Osteoblast (primary cell): ENCODE results near the gene COA1. TPM values are rescaled to one million over a fixed set of nuclear protein-coding genes. Genes with fewer than 3 reads are reported as not detected.

Experiments
- DNase-seq: peaks from one replicate; pipeline ENCODE4 v3.0.0; 2011; ENCODE audit warnings: low spot score, mixed read lengths; ENCODE audit not compliant: insufficient read length; ENCODE audit errors: missing footprints
- H2AFZ ChIP-seq: 2 replicates; pipeline ENCODE4 v1.6.0; 2011; ENCODE audit warnings: mild to moderate bottlenecking, low read length
- H3K27ac ChIP-seq: 2 replicates; pipeline ENCODE4 v1.5.1; 2011; ENCODE audit warnings: mild to moderate bottlenecking, low read depth, low read length, moderate library complexity
- H3K27me3 ChIP-seq: 2 replicates; pipeline ENCODE4 v1.6.0; 2012; ENCODE audit warnings: mild to moderate bottlenecking, control low read depth, inconsistent platforms, low read length, moderate library complexity; ENCODE audit not compliant: insufficient read depth
- H3K36me3 ChIP-seq: 2 replicates; pipeline ENCODE4 v1.5.1; 2011; ENCODE audit warnings: mild to moderate bottlenecking, low read length, control low read depth, moderate library complexity; ENCODE audit not compliant: insufficient read depth
- H3K4me1 ChIP-seq: 2 replicates; pipeline ENCODE4 v1.5.1; 2011; ENCODE audit warnings: mild to moderate bottlenecking, low read length, control low read depth, moderate library complexity; ENCODE audit not compliant: insufficient read depth
- H3K4me2 ChIP-seq: 2 replicates; pipeline ENCODE4 v1.6.0; 2011; ENCODE audit warnings: mild to moderate bottlenecking, low read length; ENCODE audit not compliant: insufficient read depth
- H3K4me3 ChIP-seq: fragments of 200-600 bp; sonication (generic); 3 replicates; pipeline ENCODE4 v1.5.1; 2012; ENCODE audit warnings: mild to moderate bottlenecking, low read length, inconsistent platforms; ENCODE audit not compliant: insufficient read depth
- H3K79me2 ChIP-seq: 2 replicates; pipeline ENCODE4 v1.6.0; 2012; ENCODE audit warnings: mild to moderate bottlenecking, low read length, control low read depth, inconsistent platforms; ENCODE audit not compliant: insufficient read depth
- H3K9me3 ChIP-seq: 2 replicates; pipeline ENCODE4 v1.5.1; 2011; ENCODE audit warnings: low read depth, low read length, control low read depth
- H4K20me1 ChIP-seq: 2 replicates; pipeline ENCODE4 v1.6.0; 2012; ENCODE audit warnings: mild to moderate bottlenecking, low read length, control low read depth; ENCODE audit not compliant: insufficient read depth
- total RNA-seq: library from RNA; depleted of rRNA; stranded (reverse); fragments of >200 nt; gene quantifications from 2 replicates; pipeline ENCODE4 v1.2.3, GENCODE V29; 2012
- TF ChIP-seq, protein P1 (sequence below): IDR thresholded peaks from 2 replicates; pipeline ENCODE4 v1.5.1; 2011; ENCODE audit warnings: mild to moderate bottlenecking, low read depth, low read length, moderate library complexity; ENCODE audit errors: extremely low read depth

Gene COA1
- total RNA-seq, 1 donor = 34.0 TPM

DNA sequence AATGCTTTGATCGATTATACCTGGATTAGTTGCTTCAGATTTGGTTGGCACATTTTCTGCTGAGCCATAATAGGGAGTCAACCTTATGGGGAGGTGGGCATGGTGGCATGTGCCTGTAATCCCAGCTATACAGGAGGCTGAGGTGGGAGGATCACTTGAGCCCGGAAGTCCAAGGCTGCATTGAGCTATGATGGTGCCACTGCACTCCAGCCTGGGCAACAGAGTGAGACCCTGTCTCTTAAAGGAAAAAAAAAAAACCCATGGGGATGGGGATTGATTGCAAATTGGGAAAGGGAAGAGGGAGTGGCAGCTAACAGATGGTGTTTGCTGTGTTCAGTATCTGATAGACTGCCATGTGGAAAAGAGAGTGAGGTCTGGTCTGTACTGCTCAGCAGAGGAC, 135.3 kb downstream of the COA1 start:
- Histone ChIP-seq H3K9me3 (no peaks in the 10 kb centered on the region), H3K36me3 (peaks cover 32% of the 10 kb centered on the region), H3K4me1 (peaks cover 30% of the 10 kb centered on the region), H3K79me2 (peaks cover 98% of the 10 kb centered on the region), H2AFZ (no peak overlapping the region), H3K4me2 (no peak overlapping the region), H4K20me1 (peaks cover 67% of the 10 kb centered on the region), H3K27ac (peak overlapping the region; percentile 29), H3K4me3 (no peak overlapping the region), H3K27me3 (no peaks in the 10 kb centered on the region)
- TF ChIP-seq, protein P1, sequence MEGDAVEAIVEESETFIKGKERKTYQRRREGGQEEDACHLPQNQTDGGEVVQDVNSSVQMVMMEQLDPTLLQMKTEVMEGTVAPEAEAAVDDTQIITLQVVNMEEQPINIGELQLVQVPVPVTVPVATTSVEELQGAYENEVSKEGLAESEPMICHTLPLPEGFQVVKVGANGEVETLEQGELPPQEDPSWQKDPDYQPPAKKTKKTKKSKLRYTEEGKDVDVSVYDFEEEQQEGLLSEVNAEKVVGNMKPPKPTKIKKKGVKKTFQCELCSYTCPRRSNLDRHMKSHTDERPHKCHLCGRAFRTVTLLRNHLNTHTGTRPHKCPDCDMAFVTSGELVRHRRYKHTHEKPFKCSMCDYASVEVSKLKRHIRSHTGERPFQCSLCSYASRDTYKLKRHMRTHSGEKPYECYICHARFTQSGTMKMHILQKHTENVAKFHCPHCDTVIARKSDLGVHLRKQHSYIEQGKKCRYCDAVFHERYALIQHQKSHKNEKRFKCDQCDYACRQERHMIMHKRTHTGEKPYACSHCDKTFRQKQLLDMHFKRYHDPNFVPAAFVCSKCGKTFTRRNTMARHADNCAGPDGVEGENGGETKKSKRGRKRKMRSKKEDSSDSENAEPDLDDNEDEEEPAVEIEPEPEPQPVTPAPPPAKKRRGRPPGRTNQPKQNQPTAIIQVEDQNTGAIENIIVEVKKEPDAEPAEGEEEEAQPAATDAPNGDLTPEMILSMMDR = no peak
- no peak for DNase-seq

DNA sequence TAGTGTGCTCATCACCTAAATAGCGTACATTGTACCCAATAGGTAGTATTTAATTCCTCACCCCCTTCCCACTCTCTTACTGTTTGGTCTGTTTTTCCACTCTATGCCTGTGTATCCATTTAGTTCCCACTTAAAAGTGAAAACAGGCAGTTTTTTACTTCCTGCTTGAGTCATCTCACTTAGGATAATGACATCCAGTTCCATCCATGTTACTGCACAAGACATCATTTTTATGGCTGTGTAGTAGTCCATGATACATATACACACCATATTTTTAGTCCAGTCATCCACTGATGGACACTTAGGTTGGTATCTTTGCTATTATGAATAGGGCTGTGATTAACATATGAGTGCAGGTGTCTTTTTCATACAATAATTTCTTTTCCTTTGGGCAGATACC, 136.3 kb downstream of the COA1 start:
- TF ChIP-seq, protein P1 = no peak
- no peak overlapping the region for H3K4me2 ChIP-seq
- no peak overlapping the region for H2AFZ ChIP-seq
- H3K79me2 ChIP-seq = peaks cover 98% of the 10 kb centered on the region
- DNase-seq = no peak
- H4K20me1 ChIP-seq = peaks cover 74% of the 10 kb centered on the region
- H3K27ac ChIP-seq = peak overlapping the region; percentile 67
- H3K4me3 ChIP-seq = no peak overlapping the region
- H3K9me3 ChIP-seq = no peaks in the 10 kb centered on the region
- peaks cover 40% of the 10 kb centered on the region for H3K4me1 ChIP-seq
- H3K27me3 ChIP-seq = no peaks in the 10 kb centered on the region
- peaks cover 23% of the 10 kb centered on the region for H3K36me3 ChIP-seq

DNA sequence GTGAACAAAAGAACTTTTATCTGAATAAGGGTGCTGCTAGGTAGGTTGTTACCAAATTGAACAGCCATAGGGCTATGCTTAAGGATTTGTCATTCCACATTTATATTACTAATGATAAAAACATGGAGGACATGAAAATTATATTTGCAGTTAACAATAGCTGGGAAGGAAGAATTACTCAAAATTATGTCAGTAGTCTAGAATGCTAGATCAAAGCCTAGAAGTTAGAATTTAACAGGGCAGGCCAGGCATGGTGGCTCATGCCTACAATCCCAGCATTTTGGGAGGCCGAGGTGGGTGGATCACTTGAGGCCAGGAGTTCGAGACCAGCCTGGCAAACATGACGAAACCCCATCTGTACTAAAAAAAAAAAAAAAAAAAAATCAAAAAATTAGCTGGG, 137.0 kb downstream of the COA1 start:
- peaks cover 17% of the 10 kb centered on the region for H3K36me3 ChIP-seq
- H3K4me2 ChIP-seq = peak overlapping the region; percentile 2
- DNase-seq = no peak
- peak overlapping the region; percentile 67 for H3K27ac ChIP-seq
- TF ChIP-seq, protein P1 = no peak
- peaks cover 77% of the 10 kb centered on the region for H4K20me1 ChIP-seq
- no peak overlapping the region for H2AFZ ChIP-seq
- peaks cover 47% of the 10 kb centered on the region for H3K4me1 ChIP-seq
- no peaks in the 10 kb centered on the region for H3K27me3 ChIP-seq
- peaks cover 98% of the 10 kb centered on the region for H3K79me2 ChIP-seq
- no peak overlapping the region for H3K4me3 ChIP-seq
- H3K9me3 ChIP-seq = no peaks in the 10 kb centered on the region

DNA sequence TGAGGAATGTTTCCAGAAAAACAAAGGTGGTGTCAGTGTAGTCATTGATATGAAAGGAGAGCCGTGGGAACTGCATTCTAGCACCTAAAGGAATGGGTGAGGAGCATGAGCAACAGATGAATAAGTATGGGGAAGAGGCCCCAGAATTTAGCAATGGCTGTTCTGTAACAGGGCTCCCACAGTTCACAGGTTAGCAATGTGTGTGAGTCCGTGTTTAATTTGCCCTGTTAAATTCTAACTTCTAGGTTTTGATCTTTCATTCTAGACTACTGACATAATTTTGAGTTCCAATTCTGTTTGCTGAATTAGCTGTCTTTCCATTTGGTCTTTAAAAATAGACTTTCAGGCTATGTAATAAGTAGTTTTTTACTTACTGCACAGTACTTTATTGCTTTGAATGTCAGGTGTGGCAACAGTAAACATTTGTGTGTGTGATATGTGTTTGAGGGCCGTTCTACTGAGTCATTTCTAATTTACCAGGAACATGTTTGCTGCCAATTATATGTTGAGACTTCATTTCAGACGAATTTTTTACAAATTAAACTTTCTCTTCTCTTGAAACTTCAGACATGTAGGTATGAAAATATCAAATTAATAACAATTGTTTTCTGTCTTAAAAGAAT, 137.7 kb downstream of the COA1 start:
- no peaks in the 10 kb centered on the region for H3K27me3 ChIP-seq
- H4K20me1 ChIP-seq = peaks cover 80% of the 10 kb centered on the region
- TF ChIP-seq, protein P1 = no peak
- peak; percentile 80 for DNase-seq
- peak overlapping the region; percentile 4 for H3K4me2 ChIP-seq
- H3K4me3 ChIP-seq = no peak overlapping the region
- H3K27ac ChIP-seq = peak overlapping the region; percentile 67
- peaks cover 52% of the 10 kb centered on the region for H3K4me1 ChIP-seq
- H3K36me3 ChIP-seq = peaks cover 10% of the 10 kb centered on the region
- H3K9me3 ChIP-seq = no peaks in the 10 kb centered on the region
- peaks cover 100% of the 10 kb centered on the region for H3K79me2 ChIP-seq
- no peak overlapping the region for H2AFZ ChIP-seq
